Suppressor macrophage treated with lipopolysaccharide for 1 hour (primary cell): ENCODE results near the gene TACR1.
"Not testable (repeated sequence)": the region's sequence is repeated elsewhere in the genome, so short reads cannot be mapped to it uniquely, and the experiment has no call there.

Experiments
- DNase-seq, 3 donors: peaks; one replicate each; pipeline ENCODE4 v3.0.0-alpha.2; 2020 to 2022

The TACR1 gene, protein sequence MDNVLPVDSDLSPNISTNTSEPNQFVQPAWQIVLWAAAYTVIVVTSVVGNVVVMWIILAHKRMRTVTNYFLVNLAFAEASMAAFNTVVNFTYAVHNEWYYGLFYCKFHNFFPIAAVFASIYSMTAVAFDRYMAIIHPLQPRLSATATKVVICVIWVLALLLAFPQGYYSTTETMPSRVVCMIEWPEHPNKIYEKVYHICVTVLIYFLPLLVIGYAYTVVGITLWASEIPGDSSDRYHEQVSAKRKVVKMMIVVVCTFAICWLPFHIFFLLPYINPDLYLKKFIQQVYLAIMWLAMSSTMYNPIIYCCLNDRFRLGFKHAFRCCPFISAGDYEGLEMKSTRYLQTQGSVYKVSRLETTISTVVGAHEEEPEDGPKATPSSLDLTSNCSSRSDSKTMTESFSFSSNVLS

DNA sequence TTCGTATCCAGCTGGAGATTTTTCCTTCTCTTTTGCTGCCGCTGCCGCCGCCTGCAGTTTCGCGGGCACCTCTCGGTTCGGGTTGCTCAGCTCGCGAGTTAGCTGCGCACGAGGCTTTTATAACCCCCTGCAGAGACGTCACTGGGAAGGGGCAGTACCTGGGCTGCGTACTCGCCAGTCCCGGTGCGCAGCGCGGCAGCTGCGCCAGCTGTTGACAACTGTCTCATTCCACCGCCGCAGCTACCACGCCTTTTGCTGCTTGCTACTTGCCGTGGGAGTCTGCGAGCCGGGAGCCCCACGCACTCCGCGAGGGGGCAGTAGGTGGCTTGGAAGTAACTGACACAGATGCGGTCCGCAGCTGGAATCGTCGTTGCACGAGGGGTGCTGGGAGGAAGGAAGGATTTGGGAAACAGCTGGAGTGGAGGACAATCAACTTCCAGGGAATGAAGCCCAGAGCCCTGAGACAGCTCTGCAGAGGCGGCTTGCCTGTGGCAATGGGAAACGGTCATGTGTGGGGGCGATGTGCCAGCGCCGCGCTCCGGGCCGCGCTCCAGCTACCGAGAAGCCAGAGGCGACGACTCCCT, at the start of gene TACR1:
Gene TACR1 (minus strand): TSS at position 93 of the 584 bp plus-strand sequence. CDS start 586 bp downstream, outside the sequence.
- peak; percentile 62 to 72 (median 64) for DNase-seq

DNA sequence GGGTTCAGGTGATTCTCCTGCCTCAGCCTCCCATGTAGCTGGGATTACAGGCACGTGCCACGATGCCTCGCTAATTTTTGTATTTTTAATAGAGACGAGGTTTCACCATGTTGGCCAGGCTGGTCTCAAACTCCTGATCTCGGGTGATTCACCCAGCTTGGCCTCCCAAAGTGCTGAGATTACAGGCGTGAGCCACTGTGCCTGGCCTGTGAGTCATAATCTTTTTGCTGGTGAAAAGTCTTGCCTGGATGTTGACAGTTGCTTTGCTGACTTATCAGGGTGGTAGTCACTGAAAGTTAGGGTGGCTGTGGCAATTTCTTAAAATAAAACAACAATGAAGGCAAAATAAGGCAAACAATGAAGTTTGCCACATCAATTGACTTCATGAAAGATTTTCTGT, 49.3 kb upstream of the TACR1 start:
- DNase-seq, result not testable (repeated sequence)

DNA sequence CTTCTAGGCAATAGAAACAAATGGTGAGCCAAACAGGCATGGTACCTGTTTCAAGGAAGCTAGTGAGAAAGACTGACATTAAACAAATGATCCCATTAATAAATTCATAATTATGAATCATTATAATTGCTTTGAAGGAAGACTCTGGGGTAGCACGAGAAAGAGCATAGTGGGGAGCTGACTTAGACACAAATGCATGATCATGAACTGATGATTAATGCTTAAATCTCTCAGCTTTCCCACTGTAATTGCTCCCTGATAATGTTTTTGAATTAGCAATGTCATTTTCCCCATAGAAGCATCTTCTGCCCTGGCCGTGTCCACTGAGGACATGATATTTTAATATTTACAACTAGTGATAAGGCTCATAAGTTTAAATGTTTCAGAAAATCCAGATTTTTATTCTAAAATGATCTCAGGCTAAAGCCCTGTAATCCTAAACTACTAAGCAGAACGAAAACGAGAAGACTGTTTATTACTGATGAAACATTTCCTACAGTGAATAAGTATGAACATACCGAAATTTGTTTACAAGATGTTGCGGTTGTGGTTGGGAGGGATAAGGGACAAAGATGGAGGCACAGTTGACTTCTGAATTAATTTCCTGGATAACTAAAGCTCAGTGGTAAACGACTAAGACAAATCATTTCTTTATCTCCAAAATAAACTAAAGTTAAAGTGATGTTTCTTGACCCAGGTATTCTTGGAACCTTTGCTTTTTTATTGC, 47.3 kb upstream of the TACR1 start:
- DNase-seq, result no peak

DNA sequence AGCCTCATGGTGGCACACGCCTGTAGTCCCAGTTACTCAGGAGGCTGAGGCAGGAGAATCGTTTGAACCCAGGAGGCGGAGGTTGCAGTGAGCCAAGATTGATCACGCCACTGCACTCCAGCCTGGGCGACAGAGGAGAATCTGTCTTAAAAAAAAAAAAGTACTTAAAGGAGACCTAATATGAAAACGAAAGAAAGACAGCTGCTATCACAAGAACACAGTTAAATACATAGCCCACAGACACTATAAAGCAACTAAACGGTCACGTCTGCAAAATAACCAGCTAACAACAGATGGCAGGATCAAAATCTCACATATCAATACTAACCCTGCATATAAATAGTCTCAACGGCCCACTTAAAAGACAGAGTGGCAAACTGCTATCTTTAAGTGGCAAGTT, 43.9 kb upstream of the TACR1 start:
- no peak for DNase-seq

DNA sequence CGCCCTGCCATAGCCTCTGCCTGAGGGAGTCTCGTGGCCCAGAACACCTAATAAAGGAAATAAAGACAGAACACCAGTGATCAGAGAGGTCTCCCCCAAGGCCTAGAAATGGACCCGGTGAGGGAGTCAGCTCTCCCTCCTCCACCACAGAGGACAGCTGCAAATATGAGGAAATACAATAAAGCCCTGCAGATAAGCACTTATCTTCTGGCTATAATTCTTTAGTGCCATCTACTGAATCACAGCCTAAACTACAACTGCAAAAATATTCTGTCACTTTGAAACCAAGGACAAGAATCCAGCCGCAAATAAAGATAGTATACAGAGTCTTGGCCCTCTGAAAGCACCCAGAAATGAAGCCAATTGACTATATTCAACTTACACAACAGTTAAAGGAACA, 42.4 kb upstream of the TACR1 start:
- peak in 2 of 3 donors; percentile 20 to 28 for DNase-seq

DNA sequence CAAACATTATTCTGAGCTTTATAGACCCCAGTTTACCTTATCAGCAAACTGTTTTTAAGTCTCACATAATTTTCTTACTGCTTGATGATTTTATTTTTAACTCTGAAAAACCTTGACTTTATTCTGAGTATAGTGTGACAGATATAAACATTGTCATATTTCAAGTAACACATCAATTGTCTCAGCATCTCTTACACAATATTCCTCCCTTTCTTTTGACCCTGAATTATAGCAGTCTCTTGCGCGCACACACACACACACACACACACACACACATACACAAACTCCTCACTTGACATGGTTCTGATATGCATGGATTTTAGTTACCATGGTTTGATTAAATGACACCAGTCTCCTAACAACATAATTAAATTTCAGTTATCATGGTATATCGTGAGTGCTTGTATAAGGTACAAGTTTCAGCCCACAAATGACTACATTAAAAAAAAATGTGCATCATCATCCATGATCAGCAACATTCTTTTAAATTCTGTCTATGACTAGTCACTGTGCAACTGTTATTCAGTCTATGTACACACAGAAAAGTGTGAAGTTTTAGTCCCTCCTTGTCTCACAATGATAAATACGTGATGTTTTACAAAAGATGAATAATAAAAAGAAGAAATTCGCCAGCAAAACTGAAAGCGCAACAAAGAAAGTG, 39.5 kb upstream of the TACR1 start:
- no peak for DNase-seq

DNA sequence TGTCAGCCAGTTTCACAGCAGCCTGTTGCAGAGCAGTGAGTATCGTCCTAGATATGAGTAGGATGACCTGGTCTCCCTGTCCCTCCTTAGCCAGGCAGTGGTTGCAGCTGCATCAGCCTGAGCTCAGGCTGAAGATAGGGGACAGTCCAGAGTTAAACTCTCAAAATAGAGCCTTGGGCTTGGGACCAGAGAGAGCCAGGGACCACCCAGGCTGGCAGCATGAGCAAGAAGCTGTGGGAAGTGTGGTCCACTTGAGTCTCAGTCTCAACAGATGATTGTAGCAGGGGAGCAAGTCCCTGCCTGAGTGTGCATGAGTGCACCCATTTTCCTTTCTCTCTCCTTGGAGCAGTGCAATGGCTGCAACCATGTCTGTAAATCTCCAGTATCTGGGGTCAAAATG, 38.0 kb upstream of the TACR1 start:
- DNase-seq, result no peak

DNA sequence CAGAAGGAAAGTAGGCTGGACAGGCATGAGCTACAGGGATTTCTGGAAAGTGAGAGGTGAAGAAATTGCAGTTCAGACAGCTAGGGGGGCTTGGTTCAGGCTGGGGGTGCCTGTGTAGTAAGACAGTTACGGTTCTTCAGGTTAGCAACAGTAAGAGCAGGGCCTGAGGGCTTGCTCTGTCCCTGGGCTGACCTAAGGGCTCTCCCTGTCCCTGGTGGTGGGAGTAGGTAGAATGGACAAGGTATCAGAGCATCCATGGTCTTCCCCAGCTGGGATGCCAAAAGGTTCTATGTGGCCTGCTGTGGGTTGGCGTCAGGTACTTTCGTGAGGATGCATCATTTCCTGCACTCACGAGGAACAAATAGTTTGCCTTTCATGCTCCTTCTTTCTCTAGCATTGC, 34.6 kb upstream of the TACR1 start:
- no peak for DNase-seq

DNA sequence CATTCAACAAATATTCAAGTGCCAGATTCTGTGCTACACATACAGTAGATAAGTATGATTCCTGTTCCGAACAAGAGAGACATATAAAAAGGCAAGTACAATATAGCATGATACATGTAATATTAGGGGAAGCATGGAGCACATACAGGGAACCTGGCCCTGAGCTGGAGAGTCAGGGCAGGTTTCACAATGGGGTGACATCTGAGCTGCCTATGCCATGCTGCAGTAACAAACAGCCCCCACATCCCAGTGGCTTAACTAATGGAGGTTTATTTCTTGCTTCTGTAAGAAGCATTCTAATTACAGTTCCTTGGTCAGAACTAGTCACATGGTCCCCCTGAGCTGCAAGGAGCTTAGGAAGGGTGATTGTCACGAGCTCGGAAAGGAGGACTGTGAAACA, 27.3 kb upstream of the TACR1 start:
- no peak for DNase-seq

DNA sequence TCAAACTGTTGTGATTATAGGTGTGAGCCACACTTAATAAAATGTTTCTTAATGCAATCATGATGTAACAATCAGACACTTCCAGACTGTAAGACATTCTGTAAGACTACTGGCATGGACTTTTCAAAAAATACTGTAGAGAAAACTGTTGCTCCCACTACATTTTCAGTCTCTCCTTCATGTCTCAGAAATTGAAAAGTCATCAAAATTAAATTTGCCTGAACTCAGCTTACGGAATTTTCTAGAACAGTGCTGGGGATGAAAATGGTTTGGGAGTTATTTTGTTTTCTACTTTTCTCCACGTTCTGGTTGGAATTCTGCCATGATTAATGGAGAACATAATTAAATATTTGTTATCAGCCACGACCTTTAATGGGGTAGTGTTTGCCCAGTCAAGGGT, 26.8 kb upstream of the TACR1 start:
- no peak for DNase-seq

DNA sequence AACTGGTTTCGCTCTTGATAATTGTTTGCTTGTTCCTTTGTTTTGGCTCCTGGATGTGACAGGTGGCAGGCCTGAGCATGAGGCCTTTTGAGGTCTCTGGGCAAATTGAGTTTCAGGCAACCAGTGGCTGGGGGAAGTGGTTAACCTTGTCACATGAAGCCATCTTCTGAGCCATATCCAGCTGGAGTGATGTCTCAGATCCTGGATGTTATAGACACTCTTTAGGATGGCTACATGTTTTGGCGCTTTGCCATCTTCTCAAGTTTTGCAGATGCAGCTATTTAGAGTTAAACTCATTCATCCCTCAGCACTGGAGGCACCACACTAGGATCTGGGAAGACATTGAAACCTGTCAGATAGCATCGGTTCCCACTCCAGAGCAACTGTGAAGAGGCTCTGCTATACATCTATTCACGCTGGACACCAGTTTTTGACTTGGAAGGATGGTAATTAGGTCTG, 25.3 kb upstream of the TACR1 start:
- DNase-seq, result no peak

DNA sequence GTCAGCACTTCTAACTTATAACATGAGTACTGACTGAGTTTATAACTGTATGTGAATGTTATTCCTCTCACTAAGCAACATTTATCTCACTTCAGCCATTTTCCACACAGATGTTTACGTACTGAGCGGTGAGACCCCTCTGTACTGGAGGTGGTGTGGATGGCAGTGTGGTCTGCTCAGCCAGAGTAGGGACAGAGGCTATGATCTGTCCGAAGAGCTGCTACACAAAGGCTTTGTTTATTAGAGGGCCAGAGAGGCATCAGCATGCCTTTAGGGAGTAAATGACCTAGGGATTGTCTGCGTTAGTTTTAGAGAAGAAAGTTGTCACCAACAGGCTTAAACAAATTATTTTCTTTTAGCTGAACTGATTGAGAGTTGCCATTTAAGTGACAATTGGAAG, 23.2 kb upstream of the TACR1 start:
- DNase-seq, result no peak

DNA sequence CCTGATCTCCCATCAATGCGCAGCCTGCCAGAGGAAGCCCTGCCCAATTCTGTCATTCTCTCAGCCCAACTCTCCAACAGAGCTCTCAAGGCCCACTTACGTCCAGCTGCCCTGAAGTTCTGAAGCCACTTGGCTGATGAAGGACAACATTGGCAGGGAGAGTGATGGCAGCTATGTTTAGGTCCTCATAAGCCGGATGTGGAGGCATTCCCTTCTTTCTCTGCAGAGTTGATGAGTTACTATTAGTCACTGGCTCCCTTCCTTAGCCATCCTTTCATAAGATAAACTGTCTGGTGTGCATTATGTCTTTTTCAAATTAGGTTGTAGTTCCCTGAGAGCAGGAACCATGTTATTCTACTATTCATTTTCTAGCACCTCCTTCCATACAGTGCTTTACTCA, 22.5 kb upstream of the TACR1 start:
- no peak for DNase-seq

DNA sequence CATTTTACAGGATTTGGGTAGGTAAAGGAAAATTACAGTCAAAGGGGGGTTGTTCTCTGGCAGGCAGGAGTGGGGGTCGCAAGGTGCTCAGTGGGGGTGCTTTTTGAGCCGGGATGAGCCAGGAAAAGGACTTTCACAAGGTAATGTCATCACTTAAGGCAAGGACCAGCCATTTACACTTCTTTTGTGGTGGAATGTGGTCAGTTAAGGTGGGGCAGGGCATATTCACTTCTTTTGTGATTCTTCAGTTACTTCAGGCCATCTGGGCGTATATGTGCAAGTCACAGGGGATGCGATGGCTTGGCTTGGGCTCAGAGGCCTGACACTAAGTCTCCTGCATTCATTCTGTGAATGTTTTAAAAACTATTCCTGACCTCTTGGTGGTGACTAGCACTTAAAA, 19.9 kb upstream of the TACR1 start:
- not testable (repeated sequence) for DNase-seq

DNA sequence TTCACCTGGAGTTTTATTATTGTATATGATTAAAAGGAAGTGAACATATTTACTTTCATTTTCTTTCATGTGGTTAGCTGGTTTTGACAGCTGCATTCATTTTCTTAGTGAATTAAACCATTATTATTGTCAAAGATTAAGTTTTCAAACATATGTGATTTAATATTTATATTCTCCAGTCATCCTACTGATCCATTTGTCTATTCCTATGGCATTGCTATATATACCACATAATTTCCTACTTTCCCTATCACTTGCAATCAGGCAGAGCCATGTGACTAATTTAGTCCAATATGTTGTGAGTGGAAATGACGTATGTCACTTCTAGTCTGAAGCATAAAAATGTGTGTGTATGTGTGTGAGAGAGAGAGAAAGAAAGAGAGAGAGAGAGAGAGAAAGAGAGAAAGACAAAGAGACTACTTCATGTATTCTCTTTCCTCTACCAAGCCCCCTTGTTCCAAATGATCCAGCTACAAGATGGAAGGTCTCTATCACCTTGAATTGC, 12.0 kb upstream of the TACR1 start:
- no peak for DNase-seq

DNA sequence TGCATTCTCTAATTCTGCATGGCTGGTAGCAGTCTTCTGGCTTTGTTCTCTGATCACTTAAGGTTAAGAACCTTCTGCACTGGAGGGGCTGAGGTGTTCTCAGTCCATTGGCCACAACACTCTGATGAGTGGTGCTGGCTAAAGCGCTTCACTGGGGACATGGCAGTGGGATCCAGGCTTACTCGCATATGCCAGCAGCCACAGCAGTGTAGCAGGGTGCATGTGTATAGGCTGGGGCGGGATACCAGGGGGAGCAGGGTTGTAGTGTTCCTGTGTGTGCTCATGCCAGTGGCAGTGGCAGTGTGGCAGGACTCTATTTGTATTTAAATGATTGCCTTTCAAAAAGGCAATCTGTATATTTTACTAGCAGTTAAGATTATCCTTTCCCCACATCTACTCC, 11.1 kb upstream of the TACR1 start:
- DNase-seq, result no peak

DNA sequence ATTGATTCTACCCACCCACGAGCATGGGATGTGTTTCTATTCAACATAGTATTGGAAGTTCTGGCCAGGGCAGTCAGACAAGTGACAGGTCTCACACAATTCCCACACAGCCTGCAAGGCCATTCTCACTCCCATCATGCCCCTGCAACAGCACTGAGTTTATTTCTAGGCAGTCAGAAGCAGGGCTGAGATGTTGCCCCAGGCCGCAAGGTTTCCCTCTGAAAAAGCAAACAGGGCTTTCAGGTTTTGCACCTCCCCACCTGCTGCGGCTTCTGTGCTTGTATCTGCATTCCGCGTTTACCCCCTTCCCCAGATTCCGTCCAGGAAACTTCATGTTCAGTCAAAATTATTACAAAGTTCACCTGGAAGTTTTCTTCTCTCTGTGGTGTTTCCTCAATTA, 9.4 kb upstream of the TACR1 start:
- no peak for DNase-seq

DNA sequence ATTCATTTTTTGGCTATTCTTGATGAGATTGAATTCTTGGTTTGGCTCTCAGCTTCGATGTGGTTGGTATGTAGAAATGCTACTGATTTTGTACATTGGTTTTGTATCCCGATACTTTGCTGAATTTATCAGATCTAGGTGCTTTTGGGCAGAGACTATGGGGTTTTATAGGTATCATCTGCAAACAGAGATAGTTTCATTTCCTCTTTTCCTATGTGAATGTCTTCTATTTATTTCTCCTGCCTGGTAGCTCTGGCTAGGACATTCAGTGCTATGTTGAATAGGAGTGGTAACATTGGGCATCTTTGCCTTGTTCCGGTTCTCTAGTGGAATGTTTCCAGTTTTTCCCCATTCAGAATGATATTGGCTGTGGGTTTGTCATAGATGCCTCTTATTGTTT, 5.5 kb upstream of the TACR1 start:
- peak in 1 of 3 donors; percentile 5 for DNase-seq

DNA sequence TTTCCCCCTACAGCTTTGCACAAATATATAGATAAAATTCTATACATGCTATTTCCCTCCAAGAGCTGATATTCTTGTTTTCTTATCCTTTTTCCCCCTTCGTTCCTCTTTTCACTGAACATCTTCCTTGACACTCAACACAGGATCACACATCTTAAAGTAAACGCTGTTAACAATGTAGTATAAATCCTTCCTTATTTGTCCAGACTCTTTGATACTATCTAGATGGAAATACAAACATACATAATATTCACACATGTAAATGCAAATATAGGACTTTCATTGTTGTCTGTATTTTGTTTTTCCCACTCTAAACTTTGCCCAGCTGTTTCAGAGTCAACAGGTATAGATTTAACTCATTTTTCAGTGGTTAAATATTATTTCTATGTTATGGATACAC, 3.0 kb upstream of the TACR1 start:
- no peak for DNase-seq

DNA sequence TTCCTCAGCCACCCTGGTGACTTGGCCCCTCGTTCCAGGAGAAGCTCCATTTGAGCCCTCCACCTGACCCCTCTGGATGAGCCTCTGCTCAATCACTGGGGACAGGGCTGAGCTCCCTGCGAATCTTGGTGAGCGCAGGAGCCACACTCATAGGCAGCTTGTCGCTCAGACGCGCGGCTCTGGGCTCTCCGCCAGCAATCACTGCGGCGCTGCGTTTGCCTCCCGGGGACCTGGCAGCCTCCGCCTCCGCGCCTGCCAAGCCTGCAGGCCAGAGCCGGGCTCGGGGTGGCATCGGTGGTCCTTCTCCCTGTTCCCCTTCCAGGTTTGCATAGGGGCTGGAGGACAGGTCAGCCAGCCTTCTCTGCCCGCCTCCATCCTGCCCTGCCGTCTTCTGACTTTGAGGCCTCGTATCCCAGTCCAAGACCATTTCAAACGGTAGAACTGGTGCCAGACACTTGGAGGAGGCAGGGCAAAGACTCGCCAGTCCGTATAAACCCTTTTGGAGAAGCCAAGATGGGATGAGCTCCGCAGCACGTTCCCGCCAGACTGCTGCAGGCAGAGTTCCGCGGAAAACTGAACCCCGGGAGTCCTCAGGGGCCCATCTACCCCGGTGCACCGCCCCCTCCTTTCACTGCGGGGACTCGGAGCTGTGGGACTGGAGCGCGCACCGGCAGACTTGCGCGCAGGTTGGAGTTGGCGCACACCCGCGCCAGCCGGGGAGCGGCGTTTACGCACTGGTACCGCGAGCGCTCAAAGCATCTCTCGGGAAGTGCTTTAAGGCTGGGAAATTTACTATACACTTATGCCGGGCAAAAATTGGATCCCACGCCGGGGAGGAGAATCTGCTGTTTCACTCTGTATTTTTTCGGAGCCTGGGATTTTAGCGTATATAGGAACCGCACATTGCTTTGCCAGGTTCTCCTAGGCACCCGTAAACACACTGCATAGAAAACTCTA, 1.1 kb upstream of the TACR1 start:
- peak in 1 of 3 donors; percentile 5 for DNase-seq

DNA sequence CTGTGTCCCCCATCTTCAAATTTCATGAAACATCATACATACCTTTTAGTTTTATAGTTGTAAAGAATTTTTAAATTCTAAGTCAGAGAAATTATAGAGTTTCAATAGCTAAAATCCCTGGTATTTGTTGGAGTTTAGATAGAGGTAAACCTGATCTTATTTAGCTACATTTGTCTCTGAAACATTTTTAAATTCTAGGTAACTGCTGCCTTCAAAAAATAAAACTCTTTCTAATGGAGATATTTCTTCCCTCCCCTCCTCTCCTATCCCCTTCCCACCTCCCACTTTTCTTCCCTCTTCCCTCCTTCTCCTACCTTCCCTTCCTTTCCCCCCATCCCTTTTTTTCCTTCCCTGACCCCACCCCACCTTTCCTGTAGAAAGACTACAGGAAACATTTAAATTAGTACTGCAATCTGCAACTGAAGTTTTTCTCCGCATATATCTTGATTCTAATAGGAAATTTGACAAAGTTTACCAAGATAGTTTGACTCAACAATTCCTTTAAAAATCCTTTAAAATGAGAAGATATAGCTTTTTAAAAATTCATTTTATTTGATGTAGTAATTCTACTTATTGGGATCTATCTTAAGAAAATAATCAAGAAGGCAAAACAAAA, 4.1 kb downstream of the TACR1 start:
- no peak for DNase-seq
